Liver (tissue), 3 donors: ENCODE measurements around the gene RNASE8.

Source experiments
- EGR1 ChIP-seq, 2 donors: IDR thresholded peaks; 2 replicates each; pipeline ENCODE4 v1.6.1; 2016 to 2018; ENCODE audit warnings: antibody characterized with exemption in 2 of 2, low read depth in 2 of 2
- FOXA1 ChIP-seq: IDR thresholded peaks from 2 replicates; pipeline ENCODE4 v1.6.1; 2016; ENCODE audit warnings: antibody characterized with exemption
- GABPA ChIP-seq, 2 donors: IDR thresholded peaks in 1 of 2; conservative IDR thresholded peaks in 1 of 2; 2 replicates each; pipeline ENCODE4 v1.6.1; 2016; ENCODE audit warnings: antibody characterized with exemption in 2 of 2, mild to moderate bottlenecking in 1 of 2, moderate library complexity in 1 of 2
- HNF4A ChIP-seq, 2 donors: conservative IDR thresholded peaks; 2 replicates each; pipeline ENCODE4 v1.6.1; 2016; ENCODE audit warnings: antibody characterized with exemption in 2 of 2, mild to moderate bottlenecking in 2 of 2
- JUND ChIP-seq, 2 donors: IDR thresholded peaks; 2 replicates each; pipeline ENCODE4 v1.6.1; 2016; ENCODE audit warnings: antibody characterized with exemption in 2 of 2
- RAD21 ChIP-seq, 2 donors: IDR thresholded peaks; 2 replicates each; pipeline ENCODE4 v1.6.1; 2016; ENCODE audit warnings: antibody characterized with exemption in 2 of 2, mild to moderate bottlenecking in 2 of 2
- RXRA ChIP-seq, 2 donors: IDR thresholded peaks; 2 replicates each; pipeline ENCODE4 v1.6.1; 2017 to 2018; ENCODE audit warnings: antibody characterized with exemption in 2 of 2, mild to moderate bottlenecking in 1 of 2
- SP1 ChIP-seq: IDR thresholded peaks from 2 replicates; pipeline ENCODE4 v1.6.1; 2018; ENCODE audit warnings: antibody characterized with exemption, mild to moderate bottlenecking
- TAF1 ChIP-seq: conservative IDR thresholded peaks from 2 replicates; pipeline ENCODE4 v1.6.1; 2016; ENCODE audit warnings: antibody characterized with exemption, mild to moderate bottlenecking
- YY1 ChIP-seq: IDR thresholded peaks from 2 replicates; pipeline ENCODE4 v1.6.1; 2016; ENCODE audit warnings: antibody characterized with exemption, mild to moderate bottlenecking
- TF ChIP-seq, protein P1 (sequence below): fragments of 150-350 bp; IDR thresholded peaks from 2 replicates; pipeline ENCODE4 v1.5.1; 2017; ENCODE audit warnings: improper control_type of control experiment, low read depth, low read length; ENCODE audit not compliant: missing input control
- TF ChIP-seq, protein P2 (sequence below): IDR thresholded peaks from 2 replicates; pipeline ENCODE4 v1.6.1; 2016; ENCODE audit warnings: antibody characterized with exemption
- TF ChIP-seq, protein P3 (sequence below): IDR thresholded peaks from 2 replicates; pipeline ENCODE4 v1.6.1; 2016; ENCODE audit warnings: antibody characterized with exemption, mild to moderate bottlenecking
- TF ChIP-seq, protein P4 (sequence below): IDR thresholded peaks from 2 replicates; pipeline ENCODE4 v1.6.1; 2016; ENCODE audit warnings: antibody characterized with exemption
- donor health status: healthy.
- donor health status: healthy.

- TF ChIP-seq, protein P1, sequence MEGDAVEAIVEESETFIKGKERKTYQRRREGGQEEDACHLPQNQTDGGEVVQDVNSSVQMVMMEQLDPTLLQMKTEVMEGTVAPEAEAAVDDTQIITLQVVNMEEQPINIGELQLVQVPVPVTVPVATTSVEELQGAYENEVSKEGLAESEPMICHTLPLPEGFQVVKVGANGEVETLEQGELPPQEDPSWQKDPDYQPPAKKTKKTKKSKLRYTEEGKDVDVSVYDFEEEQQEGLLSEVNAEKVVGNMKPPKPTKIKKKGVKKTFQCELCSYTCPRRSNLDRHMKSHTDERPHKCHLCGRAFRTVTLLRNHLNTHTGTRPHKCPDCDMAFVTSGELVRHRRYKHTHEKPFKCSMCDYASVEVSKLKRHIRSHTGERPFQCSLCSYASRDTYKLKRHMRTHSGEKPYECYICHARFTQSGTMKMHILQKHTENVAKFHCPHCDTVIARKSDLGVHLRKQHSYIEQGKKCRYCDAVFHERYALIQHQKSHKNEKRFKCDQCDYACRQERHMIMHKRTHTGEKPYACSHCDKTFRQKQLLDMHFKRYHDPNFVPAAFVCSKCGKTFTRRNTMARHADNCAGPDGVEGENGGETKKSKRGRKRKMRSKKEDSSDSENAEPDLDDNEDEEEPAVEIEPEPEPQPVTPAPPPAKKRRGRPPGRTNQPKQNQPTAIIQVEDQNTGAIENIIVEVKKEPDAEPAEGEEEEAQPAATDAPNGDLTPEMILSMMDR: no peak
- TF ChIP-seq RAD21 (IDR thresholded peaks at IDR 0.05) (no peak), SP1 (peak; percentile 40), JUND (IDR thresholded peaks at IDR 0.05) (no peak), YY1 (no peak), EGR1 (IDR thresholded peaks at IDR 0.05; ENCODE audit: low read depth in 2 of 2) (no peak), TAF1 (no peak), FOXA1 (no peak), GABPA (IDR thresholded peaks at IDR 0.05 in 1 of 2, conservative IDR thresholded peaks at IDR 0.05 in 1 of 2) (no peak), RXRA (IDR thresholded peaks at IDR 0.05) (no peak), HNF4A (conservative IDR thresholded peaks at IDR 0.05) (no peak)
- TF ChIP-seq, protein P2, sequence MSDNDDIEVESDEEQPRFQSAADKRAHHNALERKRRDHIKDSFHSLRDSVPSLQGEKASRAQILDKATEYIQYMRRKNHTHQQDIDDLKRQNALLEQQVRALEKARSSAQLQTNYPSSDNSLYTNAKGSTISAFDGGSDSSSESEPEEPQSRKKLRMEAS: no peak
- TF ChIP-seq, protein P3, sequence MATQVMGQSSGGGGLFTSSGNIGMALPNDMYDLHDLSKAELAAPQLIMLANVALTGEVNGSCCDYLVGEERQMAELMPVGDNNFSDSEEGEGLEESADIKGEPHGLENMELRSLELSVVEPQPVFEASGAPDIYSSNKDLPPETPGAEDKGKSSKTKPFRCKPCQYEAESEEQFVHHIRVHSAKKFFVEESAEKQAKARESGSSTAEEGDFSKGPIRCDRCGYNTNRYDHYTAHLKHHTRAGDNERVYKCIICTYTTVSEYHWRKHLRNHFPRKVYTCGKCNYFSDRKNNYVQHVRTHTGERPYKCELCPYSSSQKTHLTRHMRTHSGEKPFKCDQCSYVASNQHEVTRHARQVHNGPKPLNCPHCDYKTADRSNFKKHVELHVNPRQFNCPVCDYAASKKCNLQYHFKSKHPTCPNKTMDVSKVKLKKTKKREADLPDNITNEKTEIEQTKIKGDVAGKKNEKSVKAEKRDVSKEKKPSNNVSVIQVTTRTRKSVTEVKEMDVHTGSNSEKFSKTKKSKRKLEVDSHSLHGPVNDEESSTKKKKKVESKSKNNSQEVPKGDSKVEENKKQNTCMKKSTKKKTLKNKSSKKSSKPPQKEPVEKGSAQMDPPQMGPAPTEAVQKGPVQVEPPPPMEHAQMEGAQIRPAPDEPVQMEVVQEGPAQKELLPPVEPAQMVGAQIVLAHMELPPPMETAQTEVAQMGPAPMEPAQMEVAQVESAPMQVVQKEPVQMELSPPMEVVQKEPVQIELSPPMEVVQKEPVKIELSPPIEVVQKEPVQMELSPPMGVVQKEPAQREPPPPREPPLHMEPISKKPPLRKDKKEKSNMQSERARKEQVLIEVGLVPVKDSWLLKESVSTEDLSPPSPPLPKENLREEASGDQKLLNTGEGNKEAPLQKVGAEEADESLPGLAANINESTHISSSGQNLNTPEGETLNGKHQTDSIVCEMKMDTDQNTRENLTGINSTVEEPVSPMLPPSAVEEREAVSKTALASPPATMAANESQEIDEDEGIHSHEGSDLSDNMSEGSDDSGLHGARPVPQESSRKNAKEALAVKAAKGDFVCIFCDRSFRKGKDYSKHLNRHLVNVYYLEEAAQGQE: no peak
- TF ChIP-seq, protein P4, sequence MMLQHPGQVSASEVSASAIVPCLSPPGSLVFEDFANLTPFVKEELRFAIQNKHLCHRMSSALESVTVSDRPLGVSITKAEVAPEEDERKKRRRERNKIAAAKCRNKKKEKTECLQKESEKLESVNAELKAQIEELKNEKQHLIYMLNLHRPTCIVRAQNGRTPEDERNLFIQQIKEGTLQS: no peak
Measured at GRCh38 chr14:21054768-21055145, 2.9 kb upstream of the RNASE8 start.
